NCI-H446 treated with DMSO at 0.1 percent for 48 hours (cell line): ENCODE results near the gene ARL6IP1.
"Not testable (repeated sequence)": the region's sequence is repeated elsewhere in the genome, so short reads cannot be mapped to it uniquely, and the experiment has no call there.

Source experiments
- DNase-seq: peaks from one replicate; lab custom pipeline; 2025; lab: John Stamatoyannopoulos, UW

ARL6IP1 gene

GRCh38 chr16:18759598-18760520 lies 41.5 kb downstream of the ARL6IP1 start:
- not testable (repeated sequence) for DNase-seq

GRCh38 chr16:18757960-18758660 lies 43.2 kb downstream of the ARL6IP1 start:
- not testable (repeated sequence) for DNase-seq

- not testable (repeated sequence) for DNase-seq
Measured at GRCh38 chr16:18756639-18757038, 44.7 kb downstream of the ARL6IP1 start.

DNA sequence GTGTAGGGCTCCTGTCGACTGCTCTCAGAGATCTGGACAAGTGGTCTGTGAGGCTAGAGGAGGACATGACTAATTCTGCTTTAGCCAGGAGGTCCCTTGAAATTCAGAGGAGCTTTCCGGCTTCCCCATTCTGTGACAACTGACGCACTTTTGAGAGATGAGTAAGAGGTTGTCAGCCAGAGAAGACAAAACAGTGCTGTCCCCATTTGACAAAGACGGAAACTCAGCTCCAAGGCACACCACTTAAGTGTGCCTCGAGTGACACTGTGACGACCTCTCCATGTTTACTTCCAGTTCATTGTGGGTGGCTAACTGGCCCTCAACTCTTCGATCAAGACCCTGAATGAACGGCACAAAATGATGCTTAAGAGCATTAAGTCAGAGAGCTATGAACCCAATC lies 58.5 kb downstream of the ARL6IP1 start:
- DNase-seq: not testable (repeated sequence)
